GM19372 (cell line): ENCODE results near the gene CNOT2.
"Not testable (repeated sequence)": the region's sequence is repeated elsewhere in the genome, so short reads cannot be mapped to it uniquely, and the experiment has no call there.

Experiments
- ATAC-seq: cut with Tn5 transposase; IDR thresholded peaks from one replicate; pipeline ENCODE4 v1.9.1; 2021; ENCODE audit warnings: mild to moderate bottlenecking, low read depth, moderate library complexity; ENCODE audit not compliant: unreplicated experiment

The CNOT2 gene

GRCh38 chr12:70359458-70360197 is 116.4 kb downstream of the CNOT2 start:
- ATAC-seq: no peak

- ATAC-seq: no peak
Measured at GRCh38 chr12:70360218-70360617, 117.0 kb downstream of the CNOT2 start.

- ATAC-seq: no peak
Measured at GRCh38 chr12:70364695-70365397, 121.6 kb downstream of the CNOT2 start.

GRCh38 chr12:70365398-70365647 is 122.1 kb downstream of the CNOT2 start:
- ATAC-seq: no peak

- peak; percentile 74 for ATAC-seq
Measured at GRCh38 chr12:70365648-70366518, 122.7 kb downstream of the CNOT2 start, which contains the start of gene KCNMB4. Gene KCNMB4, plus strand, starts transcription at chr12:70366290. Its CDS starts 445 bp downstream, at chr12:70366735.

GRCh38 chr12:70366581-70367257 is 123.5 kb downstream of the CNOT2 start:
- peak; percentile 47 for ATAC-seq

- ATAC-seq: no peak
Measured at GRCh38 chr12:70367258-70368141, 124.3 kb downstream of the CNOT2 start.

GRCh38 chr12:70372881-70373280 is 129.6 kb downstream of the CNOT2 start:
- no peak for ATAC-seq

GRCh38 chr12:70379846-70380245 is 136.6 kb downstream of the CNOT2 start:
- ATAC-seq: no peak

GRCh38 chr12:70383484-70383883 is 140.3 kb downstream of the CNOT2 start:
- no peak for ATAC-seq

- no peak for ATAC-seq
Measured at GRCh38 chr12:70383886-70384285, 140.7 kb downstream of the CNOT2 start.

- ATAC-seq: no peak
Measured at GRCh38 chr12:70386771-70387170, 143.5 kb downstream of the CNOT2 start.

GRCh38 chr12:70389678-70390077 is 146.4 kb downstream of the CNOT2 start:
- no peak for ATAC-seq

- ATAC-seq: not testable (repeated sequence)
Measured at GRCh38 chr12:70392631-70393030, 149.4 kb downstream of the CNOT2 start.

GRCh38 chr12:70393787-70394499 is 150.7 kb downstream of the CNOT2 start:
- ATAC-seq: no peak

- no peak for ATAC-seq
Measured at GRCh38 chr12:70398002-70398401, 154.8 kb downstream of the CNOT2 start.

GRCh38 chr12:70398862-70399261 is 155.6 kb downstream of the CNOT2 start:
- ATAC-seq: no peak

GRCh38 chr12:70399311-70399710 is 156.1 kb downstream of the CNOT2 start:
- no peak for ATAC-seq

GRCh38 chr12:70400124-70400523 is 156.9 kb downstream of the CNOT2 start:
- ATAC-seq: no peak
